HG03575 (cell line): ENCODE results near the gene HLF.

ENCODE experiments used
- ATAC-seq: cut with Tn5 transposase; IDR thresholded peaks from one replicate; pipeline ENCODE4 v1.9.1; 2021; ENCODE audit not compliant: unreplicated experiment, insufficient number of reproducible peaks, low FRiP score; ENCODE audit errors: extremely low read depth

HLF gene

GRCh38 chr17:55248077-55248476 lies 16.7 kb upstream of the HLF start:
- ATAC-seq = no peak

- no peak for ATAC-seq
Observed at GRCh38 chr17:55249861-55250260, 14.9 kb upstream of the HLF start.

GRCh38 chr17:55254375-55254774 lies 10.4 kb upstream of the HLF start:
- no peak for ATAC-seq

- no peak for ATAC-seq
Observed at GRCh38 chr17:55258578-55259135, 6.1 kb upstream of the HLF start.

GRCh38 chr17:55259684-55260111 lies 5.1 kb upstream of the HLF start:
- no peak for ATAC-seq

- no peak for ATAC-seq
Observed at GRCh38 chr17:55261311-55261710, 3.4 kb upstream of the HLF start.

GRCh38 chr17:55263569-55264277 lies 1.0 kb upstream of the HLF start:
- ATAC-seq = no peak

- ATAC-seq = no peak
Observed at GRCh38 chr17:55264278-55264644, 499 bp upstream of the HLF start.

GRCh38 chr17:55265311-55266021 lies 706 bp downstream of the HLF start:
- no peak for ATAC-seq

- no peak for ATAC-seq
Observed at GRCh38 chr17:55266051-55266957, 1.5 kb downstream of the HLF start.

GRCh38 chr17:55266958-55267688 lies 2.4 kb downstream of the HLF start:
- no peak for ATAC-seq

GRCh38 chr17:55267777-55268648 lies 3.3 kb downstream of the HLF start:
- no peak for ATAC-seq

GRCh38 chr17:55268649-55269480 lies 4.1 kb downstream of the HLF start:
- no peak for ATAC-seq

GRCh38 chr17:55269894-55270293 lies 5.1 kb downstream of the HLF start:
- ATAC-seq = no peak

- no peak for ATAC-seq
Observed at GRCh38 chr17:55271223-55271571, 6.4 kb downstream of the HLF start.

- no peak for ATAC-seq
Observed at GRCh38 chr17:55271958-55272710, 7.4 kb downstream of the HLF start.
